Epithelial cell of esophagus (primary cell): ENCODE measurements around the gene OR7G2.

Source experiments
- DNase-seq: peaks from one replicate; pipeline ENCODE4 v3.0.0; 2010; ENCODE audit warnings: low read depth
- H3K4me3 ChIP-seq: 2 replicates; pipeline ENCODE4 v1.5.1; 2011; ENCODE audit warnings: mild to moderate bottlenecking, low read length, control low read depth
- TF ChIP-seq, protein P1 (sequence below): IDR thresholded peaks from 2 replicates; pipeline ENCODE4 v1.5.1; 2011; ENCODE audit warnings: low read depth, mild to moderate bottlenecking, low read length, control low read depth, inconsistent platforms; ENCODE audit not compliant: insufficient read depth; ENCODE audit errors: missing control alignments

OR7G2 gene

DNA sequence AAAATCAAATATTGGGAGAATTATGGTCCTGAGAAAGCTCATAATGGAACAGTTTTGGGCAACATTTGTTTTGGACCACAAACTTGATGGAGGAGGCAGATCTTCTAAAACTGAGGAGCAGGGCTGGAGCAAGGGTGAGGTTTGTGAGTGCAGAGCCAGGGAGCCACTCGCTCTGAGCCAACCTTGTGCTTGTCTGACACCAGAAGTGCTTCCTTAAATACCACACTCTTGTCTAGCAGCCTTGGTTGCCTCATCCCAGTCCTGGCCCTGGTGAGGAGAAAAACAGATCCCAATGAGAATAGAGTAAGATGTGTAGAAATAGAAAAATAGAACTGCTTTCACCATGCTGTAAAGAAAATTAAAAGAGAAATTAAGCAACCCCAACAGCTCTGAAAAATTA is 39.6 kb upstream of the OR7G2 start:
- TF ChIP-seq, protein P1, sequence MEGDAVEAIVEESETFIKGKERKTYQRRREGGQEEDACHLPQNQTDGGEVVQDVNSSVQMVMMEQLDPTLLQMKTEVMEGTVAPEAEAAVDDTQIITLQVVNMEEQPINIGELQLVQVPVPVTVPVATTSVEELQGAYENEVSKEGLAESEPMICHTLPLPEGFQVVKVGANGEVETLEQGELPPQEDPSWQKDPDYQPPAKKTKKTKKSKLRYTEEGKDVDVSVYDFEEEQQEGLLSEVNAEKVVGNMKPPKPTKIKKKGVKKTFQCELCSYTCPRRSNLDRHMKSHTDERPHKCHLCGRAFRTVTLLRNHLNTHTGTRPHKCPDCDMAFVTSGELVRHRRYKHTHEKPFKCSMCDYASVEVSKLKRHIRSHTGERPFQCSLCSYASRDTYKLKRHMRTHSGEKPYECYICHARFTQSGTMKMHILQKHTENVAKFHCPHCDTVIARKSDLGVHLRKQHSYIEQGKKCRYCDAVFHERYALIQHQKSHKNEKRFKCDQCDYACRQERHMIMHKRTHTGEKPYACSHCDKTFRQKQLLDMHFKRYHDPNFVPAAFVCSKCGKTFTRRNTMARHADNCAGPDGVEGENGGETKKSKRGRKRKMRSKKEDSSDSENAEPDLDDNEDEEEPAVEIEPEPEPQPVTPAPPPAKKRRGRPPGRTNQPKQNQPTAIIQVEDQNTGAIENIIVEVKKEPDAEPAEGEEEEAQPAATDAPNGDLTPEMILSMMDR = no peak
- DNase-seq = no peak
- no peak overlapping the region for H3K4me3 ChIP-seq

DNA sequence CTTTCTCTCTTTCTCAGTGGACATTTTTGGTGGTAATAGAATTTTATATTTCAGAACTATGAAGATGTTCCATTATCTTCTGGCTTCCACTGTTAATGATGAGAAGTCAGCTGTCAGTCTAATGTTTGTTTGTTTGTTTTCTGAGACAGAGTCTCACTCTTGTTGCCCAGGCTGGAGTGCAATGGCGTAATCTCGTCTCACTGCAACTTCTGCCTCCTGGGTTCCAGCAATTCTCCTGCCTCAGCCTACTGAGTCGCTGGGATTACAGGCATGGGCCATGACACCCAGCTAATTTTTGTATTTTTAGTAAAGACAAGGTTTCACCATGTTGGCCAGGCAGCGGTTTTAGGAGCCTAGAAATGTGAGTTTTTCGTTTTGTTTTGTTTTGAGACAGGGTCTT is 37.6 kb upstream of the OR7G2 start:
- no peak overlapping the region for H3K4me3 ChIP-seq
- DNase-seq = no peak
- TF ChIP-seq, protein P1 = no peak

DNA sequence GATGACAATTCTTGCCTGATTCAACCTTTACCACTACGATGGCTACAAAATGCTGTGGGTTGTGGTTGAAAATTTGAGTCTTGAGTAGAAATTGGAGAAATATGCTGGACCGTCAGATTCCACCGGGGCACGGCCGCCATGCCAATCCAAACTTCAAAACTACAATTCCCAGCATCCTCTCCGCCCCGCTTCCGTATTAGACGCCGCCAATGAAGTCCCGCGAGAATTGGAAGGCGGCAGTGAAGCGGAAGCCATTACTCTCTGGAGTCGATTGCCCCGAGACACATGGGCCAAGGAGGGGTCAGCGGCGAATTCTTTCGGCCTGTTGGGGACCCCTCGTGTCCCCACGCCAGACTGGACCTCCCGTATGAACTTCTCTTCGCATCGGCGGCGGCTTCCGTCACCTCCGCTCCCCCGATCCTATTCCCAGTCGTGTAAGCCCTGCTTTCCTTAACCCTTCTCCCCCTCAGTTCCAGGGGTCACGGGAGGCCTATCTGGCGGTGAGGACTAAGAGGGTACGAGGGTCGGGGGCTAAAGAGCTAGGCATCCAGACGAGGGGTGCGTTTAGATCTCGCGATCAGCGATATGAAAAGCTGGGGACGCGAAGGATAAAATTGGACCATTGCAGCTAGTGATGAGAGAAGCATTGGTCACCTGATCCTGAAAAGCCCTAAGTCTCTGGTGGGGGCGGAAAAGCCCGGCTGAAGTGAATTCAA is 33.0 kb upstream of the OR7G2 start, which contains the start of gene ZNF317:
Gene ZNF317 (plus strand): TSS at position 239 of the 716 bp plus-strand sequence. CDS start 15,620 bp downstream, outside the sequence.
- DNase-seq = peak; percentile 94
- H3K4me3 ChIP-seq = peak within 1 kb of the TSS; percentile 72
- TF ChIP-seq, protein P1 = no peak

DNA sequence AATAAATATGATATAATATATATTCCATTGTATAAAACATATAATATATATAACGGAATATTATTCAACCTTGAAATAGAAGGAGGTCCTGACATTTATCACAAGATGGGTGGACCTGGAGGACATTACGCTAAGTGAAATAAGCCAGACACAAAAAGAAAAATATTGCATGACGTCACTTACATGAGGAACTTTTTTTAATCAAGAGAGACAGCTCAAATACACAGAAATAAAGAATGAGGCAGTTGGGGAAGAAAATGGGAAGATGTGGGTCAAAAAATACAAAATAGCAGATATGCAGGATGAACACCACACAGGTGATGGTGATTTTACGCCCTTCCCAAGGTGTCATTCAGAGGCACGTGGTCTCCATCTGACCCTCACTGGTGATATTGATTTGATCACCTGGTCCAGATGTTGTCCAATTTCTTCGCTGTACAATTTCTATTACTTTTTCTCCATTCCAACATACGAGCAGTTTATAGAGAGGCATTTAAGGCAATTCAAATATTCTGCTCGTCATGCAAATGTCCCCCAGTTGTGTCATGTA is 32.4 kb upstream of the OR7G2 start:
- H3K4me3 ChIP-seq = peak overlapping the region; percentile 72
- no peak for DNase-seq
- TF ChIP-seq, protein P1 = no peak

DNA sequence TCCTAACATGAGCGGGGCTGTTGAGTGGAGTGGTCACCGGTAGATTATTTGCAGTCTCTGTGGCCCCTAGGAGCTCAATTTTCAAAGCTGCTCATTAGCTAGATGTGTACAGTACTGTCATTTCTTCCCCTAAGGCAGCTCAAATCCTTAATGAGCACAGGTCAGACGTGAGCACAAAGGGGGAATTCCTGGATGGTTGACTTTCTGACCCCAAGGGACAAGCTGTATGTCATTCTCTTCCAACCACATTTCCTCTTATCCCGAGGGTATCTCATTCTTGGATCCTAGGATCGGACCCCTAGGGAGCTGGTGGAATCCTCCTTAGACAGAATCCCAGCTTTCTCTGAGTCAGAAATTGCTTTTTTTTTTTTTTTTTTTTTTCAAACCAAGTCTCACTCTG is 25.1 kb upstream of the OR7G2 start:
- DNase-seq = no peak
- TF ChIP-seq, protein P1 = no peak
- H3K4me3 ChIP-seq = no peak overlapping the region

DNA sequence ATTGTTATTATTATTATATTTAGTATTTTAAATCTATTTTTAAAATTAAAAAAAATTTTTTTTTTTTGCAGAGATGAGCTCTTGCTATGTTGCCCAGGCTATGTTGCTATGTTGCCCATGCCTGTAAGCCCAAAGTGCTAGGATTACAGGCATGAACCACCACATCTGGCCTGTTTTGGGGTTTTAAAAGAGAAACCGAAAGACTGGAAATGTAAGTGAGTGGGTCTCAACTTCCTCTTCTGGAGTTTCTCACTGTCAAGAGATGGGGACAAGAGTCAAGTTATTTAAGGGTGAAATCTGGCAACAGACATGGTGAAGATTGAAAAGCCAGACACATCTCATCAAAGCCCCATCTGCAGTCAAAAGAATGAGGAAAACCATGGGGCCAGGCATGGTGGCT is 23.7 kb upstream of the OR7G2 start:
- DNase-seq = no peak
- H3K4me3 ChIP-seq = no peak overlapping the region
- TF ChIP-seq, protein P1 = no peak

DNA sequence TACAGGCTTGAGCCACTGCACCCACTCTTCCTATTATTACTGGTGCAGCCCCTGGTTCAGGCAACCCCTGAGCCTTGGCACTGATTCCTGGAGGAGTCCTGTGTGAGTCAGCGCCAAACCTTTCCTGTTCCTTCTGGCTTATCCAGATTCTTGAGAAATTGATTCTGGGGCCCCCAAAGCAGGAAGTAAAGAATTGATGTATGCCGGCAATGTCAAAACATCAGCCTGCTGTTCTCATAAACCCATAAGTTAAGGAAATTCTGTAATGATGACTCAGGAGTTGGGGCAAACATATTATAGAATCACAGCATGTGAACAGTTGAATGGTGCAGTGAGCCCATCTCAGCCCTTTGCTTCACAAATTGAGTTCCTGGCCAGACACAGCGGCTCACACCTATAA is 20.9 kb upstream of the OR7G2 start:
- peak; percentile 61 for DNase-seq
- no peak overlapping the region for H3K4me3 ChIP-seq
- TF ChIP-seq, protein P1 = no peak
